Panc1 (cell line): ENCODE data around the gene ERC2. TPM values are rescaled to one million over a fixed set of nuclear protein-coding genes. Genes with fewer than 3 reads are reported as not detected.

Source experiments
- ATAC-seq: fragments of 200-7000 bp; cut with Tn5 transposase; 2 replicates; pipeline ENCODE4 v1.9.1; 2020; ENCODE audit warnings: mild to moderate bottlenecking, moderate library complexity
- BruUV-seq: library from RNA; stranded (reverse); fragments of 400-500 nt; replicated peaks from 2 replicates; lab custom pipeline; 2021; lab: Mats Ljungman, UMichigan
- CTCF ChIA-PET: fragments of 300-600 bp; sonication (Branson Sonifier 250); formaldehyde crosslinking; loops from one replicate; lab custom pipeline; 2022; ENCODE audit warnings: antibody characterized with exemption; lab: Charles Lee
- POLR2A ChIA-PET: fragments of 300-600 bp; sonication (Branson Sonifier 250); formaldehyde crosslinking; loops from one replicate; lab custom pipeline; 2022; ENCODE audit warnings: antibody characterized with exemption; lab: Charles Lee
- DNase-seq: peaks from one replicate; pipeline ENCODE4 v3.0.0-alpha.2; 2010; ENCODE audit warnings: low read depth, low spot score
- H3K27ac ChIP-seq: 2 replicates; pipeline ENCODE4 v1.5.1; 2011; ENCODE audit warnings: mild to moderate bottlenecking, low read length, inconsistent platforms
- H3K27me3 ChIP-seq: fragments of 200-500 bp; sonication (Bioruptor generic); 2 replicates; pipeline ENCODE4 v1.6.0; 2014; ENCODE audit warnings: low read length, inconsistent platforms; ENCODE audit not compliant: control insufficient read depth, insufficient read depth
- H3K36me3 ChIP-seq: fragments of 200-500 bp; sonication (Bioruptor generic); 2 replicates; pipeline ENCODE4 v1.5.1; 2014; ENCODE audit warnings: inconsistent platforms, mild to moderate bottlenecking, low read length, moderate library complexity; ENCODE audit not compliant: control insufficient read depth, insufficient read depth
- H3K4me1 ChIP-seq: 2 replicates; pipeline ENCODE4 v1.5.1; 2011; ENCODE audit warnings: inconsistent platforms, mild to moderate bottlenecking, low read length, moderate library complexity; ENCODE audit not compliant: control insufficient read depth, insufficient read depth
- H3K4me3 ChIP-seq, 2 experiments: 2 replicates each; pipeline ENCODE4 v1.5.1; 2011 to 2012; ENCODE audit warnings: low read depth in 2 of 2, low read length in 2 of 2, mild to moderate bottlenecking in 2 of 2, inconsistent platforms in 1 of 2, moderate library complexity in 1 of 2
- H3K9me3 ChIP-seq: fragments of 200-500 bp; sonication (Bioruptor generic); 2 replicates; pipeline ENCODE4 v1.5.1; 2014; ENCODE audit warnings: low read depth, mild to moderate bottlenecking, inconsistent platforms, low read length, moderate library complexity; ENCODE audit not compliant: control insufficient read depth, insufficient read depth
- CTCF ChIP-seq: fragments of 450-650 bp; IDR thresholded peaks from 2 replicates; pipeline ENCODE4 v1.5.1; 2017; ENCODE audit warnings: mild to moderate bottlenecking
- POLR2AphosphoS5 ChIP-seq: IDR thresholded peaks from 2 replicates; pipeline ENCODE4 v1.6.1; 2012; ENCODE audit warnings: mild to moderate bottlenecking, low read depth, low read length, moderate library complexity
- SIN3A ChIP-seq: IDR thresholded peaks from 2 replicates; pipeline ENCODE4 v1.6.1; 2012; ENCODE audit warnings: low read depth, mild to moderate bottlenecking, low read length, moderate library complexity, borderline replicate concordance; ENCODE audit not compliant: insufficient read depth
- TCF7L2 ChIP-seq: IDR thresholded peaks from 2 replicates; pipeline ENCODE4 v1.6.1; 2011; ENCODE audit warnings: mild to moderate bottlenecking, low read depth, low read length, inconsistent platforms
- in situ Hi-C: cut with HindIII; loops from 2 replicates; pipeline ENCODE4 v1.10.0; 2016; ENCODE audit warnings: low sequenced_read_pairs, low pct_unique_long_range_greater_than_20kb
- intact Hi-C: fragments of 100-400 bp; cut with micrococcal nuclease; formaldehyde crosslinking; loops from one replicate; pipeline ENCODE4 v1.10.0; 2022; ENCODE audit not compliant: unreplicated experiment
- total RNA-seq: library from RNA; stranded (reverse); gene quantifications from one replicate; pipeline ENCODE4 v1.2.1, GENCODE V29; 2021; ENCODE audit not compliant: unreplicated experiment
- TF ChIP-seq, protein P1 (sequence below), 2 experiments: IDR thresholded peaks; 2 replicates each; pipeline ENCODE4 v1.6.1; 2011 to 2012; ENCODE audit warnings: low read depth in 2 of 2, control low read depth in 1 of 2, low read length in 1 of 2, mild to moderate bottlenecking in 1 of 2, moderate library complexity in 1 of 2; ENCODE audit not compliant: insufficient read depth in 1 of 2

Gene ERC2
- total RNA-seq, 1 experiment from 2014 or later: 0.33 TPM

GRCh38 chr3:56369914-56370313, 98.4 kb downstream of the ERC2 start:
- Histone ChIP-seq H3K4me1 (no peaks in the 10 kb centered on the region), H3K27me3 (peaks cover 2% of the 10 kb centered on the region; the same call in 1 of the 2 replicates), H3K4me3 (no peak overlapping the region), H3K36me3 (no peaks in the 10 kb centered on the region), H3K9me3 (no peaks in the 10 kb centered on the region), H3K27ac (no peak overlapping the region)
- DNase-seq: no peak
- POLR2A ChIA-PET: no interaction called here
- CTCF ChIA-PET: no interaction called here
- no TSS peak for BruUV-seq
- no peak for ATAC-seq
- TF ChIP-seq, protein P1, sequence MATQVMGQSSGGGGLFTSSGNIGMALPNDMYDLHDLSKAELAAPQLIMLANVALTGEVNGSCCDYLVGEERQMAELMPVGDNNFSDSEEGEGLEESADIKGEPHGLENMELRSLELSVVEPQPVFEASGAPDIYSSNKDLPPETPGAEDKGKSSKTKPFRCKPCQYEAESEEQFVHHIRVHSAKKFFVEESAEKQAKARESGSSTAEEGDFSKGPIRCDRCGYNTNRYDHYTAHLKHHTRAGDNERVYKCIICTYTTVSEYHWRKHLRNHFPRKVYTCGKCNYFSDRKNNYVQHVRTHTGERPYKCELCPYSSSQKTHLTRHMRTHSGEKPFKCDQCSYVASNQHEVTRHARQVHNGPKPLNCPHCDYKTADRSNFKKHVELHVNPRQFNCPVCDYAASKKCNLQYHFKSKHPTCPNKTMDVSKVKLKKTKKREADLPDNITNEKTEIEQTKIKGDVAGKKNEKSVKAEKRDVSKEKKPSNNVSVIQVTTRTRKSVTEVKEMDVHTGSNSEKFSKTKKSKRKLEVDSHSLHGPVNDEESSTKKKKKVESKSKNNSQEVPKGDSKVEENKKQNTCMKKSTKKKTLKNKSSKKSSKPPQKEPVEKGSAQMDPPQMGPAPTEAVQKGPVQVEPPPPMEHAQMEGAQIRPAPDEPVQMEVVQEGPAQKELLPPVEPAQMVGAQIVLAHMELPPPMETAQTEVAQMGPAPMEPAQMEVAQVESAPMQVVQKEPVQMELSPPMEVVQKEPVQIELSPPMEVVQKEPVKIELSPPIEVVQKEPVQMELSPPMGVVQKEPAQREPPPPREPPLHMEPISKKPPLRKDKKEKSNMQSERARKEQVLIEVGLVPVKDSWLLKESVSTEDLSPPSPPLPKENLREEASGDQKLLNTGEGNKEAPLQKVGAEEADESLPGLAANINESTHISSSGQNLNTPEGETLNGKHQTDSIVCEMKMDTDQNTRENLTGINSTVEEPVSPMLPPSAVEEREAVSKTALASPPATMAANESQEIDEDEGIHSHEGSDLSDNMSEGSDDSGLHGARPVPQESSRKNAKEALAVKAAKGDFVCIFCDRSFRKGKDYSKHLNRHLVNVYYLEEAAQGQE (IDR thresholded peaks at IDR 0.05; ENCODE audit: insufficient read depth in 1 of 2, low read depth in 2 of 2, low read length in 1 of 2): no peak
- TF ChIP-seq TCF7L2 (no peak), POLR2AphosphoS5 (no peak), SIN3A (no peak), CTCF (no peak)
- in situ Hi-C loops: no loop called here
- intact Hi-C loops: no loop called here

- intact Hi-C loops: no loop called here
- POLR2A ChIA-PET: no interaction called here
- DNase-seq (no peak), ATAC-seq (no peak)
- H3K4me3 ChIP-seq: no peak overlapping the region
- TF ChIP-seq, protein P1 (IDR thresholded peaks at IDR 0.05; ENCODE audit: insufficient read depth in 1 of 2, low read depth in 2 of 2, low read length in 1 of 2): no peak
- TF ChIP-seq CTCF: no peak
- no peaks in the 10 kb centered on the region for H3K9me3 ChIP-seq
- peaks cover 2% of the 10 kb centered on the region; the same call in 1 of the 2 replicates for H3K27me3 ChIP-seq
- BruUV-seq: no TSS peak
- no peaks in the 10 kb centered on the region for H3K4me1 ChIP-seq
- CTCF ChIA-PET: no interaction called here
- H3K27ac ChIP-seq: no peak overlapping the region
- H3K36me3 ChIP-seq: no peaks in the 10 kb centered on the region
- in situ Hi-C loops: no loop called here
Measured at GRCh38 chr3:56368846-56369245, 99.4 kb downstream of the ERC2 start.
